HT1080 (cell line): ENCODE results near the gene CDC42BPA. TPM values are rescaled to one million over a fixed set of nuclear protein-coding genes. Genes with fewer than 3 reads are reported as not detected.
"Not testable (repeated sequence)": the region's sequence is repeated elsewhere in the genome, so short reads cannot be mapped to it uniquely, and the experiment has no call there.

ENCODE experiments used
- DNase-seq: peaks from one replicate; pipeline ENCODE4 v3.0.0-alpha.2; 2015; ENCODE audit warnings: low read depth
- total RNA-seq: library from RNA; depleted of rRNA; stranded (reverse); fragments of >200 nt; shearing (Covaris generic); gene quantifications from 2 replicates; pipeline ENCODE4 v1.2.3, GENCODE V29; 2014

The CDC42BPA gene
- total RNA-seq, 1 experiment from 2014 or later: 14.2 TPM

DNA sequence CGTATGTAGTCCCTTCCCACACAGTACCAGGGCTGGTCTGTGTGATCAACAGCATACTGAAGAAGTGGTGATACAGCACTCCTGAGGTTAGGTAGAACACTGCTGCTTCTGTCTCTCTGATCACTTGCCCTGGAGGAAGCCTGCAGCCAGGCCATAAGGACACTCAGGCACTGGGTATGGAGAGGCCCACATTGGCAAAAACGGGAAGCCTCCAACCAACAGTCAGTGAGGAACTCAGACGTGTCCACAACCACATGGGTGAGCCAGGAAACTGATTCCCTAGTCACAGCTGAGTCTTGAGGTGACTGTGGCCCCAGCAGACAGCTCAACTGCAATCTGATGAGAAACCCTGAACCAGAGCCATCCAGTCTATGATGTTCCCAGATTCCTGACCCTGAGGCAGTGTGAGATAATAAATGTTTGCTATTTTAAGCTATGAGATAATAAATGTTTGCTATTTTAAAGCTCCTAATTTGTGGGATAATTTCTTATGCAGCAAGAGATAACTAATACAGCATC lies 315.7 kb downstream of the CDC42BPA start:
- no peak for DNase-seq

DNA sequence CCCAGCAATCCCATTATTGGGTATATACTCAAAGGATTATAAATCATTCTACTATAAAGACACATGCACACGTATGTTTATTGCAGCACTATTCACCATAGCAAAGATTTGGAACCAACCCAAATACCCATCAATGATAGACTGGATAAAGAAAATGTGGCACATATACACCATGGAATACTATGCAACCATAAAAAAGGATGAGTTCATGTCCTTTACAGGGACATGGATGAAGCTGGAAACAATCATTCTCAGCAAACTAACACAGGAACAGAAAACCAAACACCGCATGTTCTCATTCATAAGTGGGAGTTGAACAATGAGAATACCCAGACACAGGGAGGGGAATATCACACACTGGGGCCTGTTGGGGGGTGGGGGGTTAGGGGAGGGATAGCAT lies 318.7 kb downstream of the CDC42BPA start:
- not testable (repeated sequence) for DNase-seq

DNA sequence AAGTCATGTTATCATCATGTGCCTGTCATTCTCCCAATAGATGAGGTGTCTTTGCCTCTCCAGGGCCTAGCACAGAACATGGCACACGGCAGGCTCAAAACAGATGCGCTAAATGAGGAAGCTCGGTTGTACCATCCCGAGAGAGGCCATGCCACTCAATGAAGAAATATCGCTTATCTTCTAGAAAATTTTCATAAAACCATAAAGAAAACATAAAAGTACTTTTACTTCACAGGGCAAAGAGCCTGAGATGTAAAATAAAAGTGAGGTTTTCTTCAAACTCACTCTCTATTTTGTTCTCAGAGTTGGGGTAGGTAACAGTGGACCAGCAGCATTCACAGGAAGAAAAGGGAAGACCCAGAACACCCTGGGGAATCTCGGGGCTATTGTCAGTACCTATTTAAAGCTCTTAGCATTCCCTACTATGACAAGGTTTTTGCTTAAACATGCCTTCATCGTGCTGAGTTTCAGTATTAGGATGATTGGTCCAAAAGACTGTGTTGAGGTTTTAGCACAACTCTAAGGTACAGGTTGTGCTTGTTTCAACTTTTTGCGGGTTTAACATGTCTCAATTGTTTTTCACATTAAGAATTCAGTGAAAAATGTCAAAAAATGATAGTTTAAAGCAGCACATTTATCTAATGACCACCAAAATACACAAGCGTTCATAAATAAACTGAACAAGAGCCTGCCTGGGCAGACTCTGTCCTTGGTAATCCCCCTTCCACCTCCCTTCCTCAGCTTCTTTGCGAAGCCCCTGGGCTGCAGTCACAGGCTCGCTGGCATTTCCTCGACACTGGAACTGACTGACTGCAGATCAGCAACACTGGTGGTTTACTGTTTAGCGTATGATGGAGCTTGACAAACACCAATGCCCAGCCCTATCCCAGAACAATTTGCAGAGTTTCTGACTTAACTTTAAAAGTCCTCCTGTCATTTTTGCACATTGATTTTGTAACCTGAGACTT lies 322.6 kb downstream of the CDC42BPA start:
- no peak for DNase-seq

DNA sequence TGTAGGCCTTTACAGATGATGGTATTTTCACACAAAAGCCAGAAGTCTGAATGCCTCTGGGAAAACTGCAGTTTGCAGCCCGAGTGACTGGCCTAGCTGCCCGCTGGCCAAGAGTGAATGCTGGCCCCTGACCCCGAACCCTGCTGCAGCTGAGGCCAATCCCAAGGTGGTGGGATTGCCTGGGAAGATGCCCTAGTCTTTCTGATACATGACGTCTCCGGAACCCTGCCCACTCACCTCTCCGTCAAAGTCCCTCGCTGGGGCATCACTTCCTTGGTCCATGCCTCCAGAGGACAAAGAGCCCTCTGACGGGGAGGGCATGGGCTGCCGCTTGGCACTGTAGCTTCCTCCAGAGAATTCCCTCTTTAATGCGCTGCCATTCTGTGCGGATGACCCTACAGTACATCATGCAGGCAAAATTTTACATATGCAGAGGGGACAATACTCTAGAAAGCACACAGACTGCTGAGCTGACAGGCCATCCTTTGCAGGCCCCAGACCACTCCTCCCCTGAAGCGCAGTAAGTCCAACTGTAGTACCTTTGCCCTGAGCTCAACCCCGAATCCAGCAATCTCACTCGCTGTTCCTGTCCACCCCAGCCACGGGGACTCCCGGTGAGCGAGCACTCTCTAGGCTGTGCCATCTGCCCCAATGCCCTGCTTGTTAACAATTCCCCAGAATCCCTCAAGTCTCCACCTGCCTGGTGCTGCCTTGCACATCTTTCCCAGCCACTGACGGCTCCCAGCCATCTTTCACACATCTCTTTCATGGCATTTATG lies 323.5 kb downstream of the CDC42BPA start:
- no peak for DNase-seq

DNA sequence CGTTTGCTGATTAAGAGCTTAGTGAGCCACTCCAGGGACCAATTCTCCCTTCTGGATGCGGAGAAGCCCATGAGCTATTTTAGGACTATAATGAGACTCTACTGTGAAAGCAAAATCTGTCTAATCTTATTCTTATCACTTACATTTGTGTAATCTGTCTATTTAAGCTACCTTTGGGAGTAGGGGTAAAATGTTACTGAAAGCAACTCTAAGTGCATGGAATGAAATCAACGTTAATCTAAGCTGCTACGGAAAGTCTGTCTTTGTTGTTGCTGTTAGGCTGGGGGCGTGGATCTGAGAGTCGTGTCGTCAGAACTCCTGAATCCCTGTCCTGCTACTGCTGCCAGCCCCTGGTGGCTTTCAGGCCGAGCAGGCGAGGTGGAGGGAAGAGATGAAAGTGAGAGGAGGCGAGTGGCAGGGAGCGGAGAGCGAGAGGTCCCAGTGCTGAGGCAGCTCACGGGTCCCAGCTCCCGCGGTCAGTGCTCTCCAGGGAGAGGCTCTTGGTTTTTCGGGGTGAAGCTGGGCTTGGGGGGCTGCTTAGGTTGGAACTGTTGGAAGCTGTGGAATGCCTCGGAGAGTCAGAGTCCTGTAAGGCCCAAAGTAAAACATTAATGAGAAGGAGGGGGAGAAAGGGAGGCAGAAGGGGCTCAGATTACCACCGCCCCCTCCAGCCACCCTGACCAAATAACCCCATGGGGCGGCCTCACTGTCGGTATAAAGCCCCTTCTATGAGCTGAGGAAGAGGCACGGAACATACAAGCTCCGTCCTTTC lies 324.3 kb downstream of the CDC42BPA start:
- DNase-seq: no peak

DNA sequence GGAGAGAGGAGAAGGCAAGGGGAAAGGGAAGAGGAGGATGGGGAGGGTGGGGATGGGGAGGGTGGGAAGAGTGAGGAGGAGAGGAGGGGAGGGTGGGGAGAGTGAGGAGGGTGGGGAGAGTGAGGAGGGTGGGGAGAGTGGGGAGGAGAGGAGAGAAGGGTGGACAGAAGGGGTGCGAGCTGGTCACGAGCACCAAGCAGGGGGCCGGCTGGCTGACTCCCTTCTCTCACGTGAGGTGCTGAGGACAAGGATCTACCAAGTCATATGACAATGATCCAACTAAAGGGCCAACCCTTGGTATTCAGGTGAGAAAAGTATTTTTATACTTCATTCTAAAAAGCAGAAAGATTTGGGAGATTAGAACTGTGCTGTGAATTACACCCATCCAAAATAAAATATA lies 326.4 kb downstream of the CDC42BPA start:
- no peak for DNase-seq

DNA sequence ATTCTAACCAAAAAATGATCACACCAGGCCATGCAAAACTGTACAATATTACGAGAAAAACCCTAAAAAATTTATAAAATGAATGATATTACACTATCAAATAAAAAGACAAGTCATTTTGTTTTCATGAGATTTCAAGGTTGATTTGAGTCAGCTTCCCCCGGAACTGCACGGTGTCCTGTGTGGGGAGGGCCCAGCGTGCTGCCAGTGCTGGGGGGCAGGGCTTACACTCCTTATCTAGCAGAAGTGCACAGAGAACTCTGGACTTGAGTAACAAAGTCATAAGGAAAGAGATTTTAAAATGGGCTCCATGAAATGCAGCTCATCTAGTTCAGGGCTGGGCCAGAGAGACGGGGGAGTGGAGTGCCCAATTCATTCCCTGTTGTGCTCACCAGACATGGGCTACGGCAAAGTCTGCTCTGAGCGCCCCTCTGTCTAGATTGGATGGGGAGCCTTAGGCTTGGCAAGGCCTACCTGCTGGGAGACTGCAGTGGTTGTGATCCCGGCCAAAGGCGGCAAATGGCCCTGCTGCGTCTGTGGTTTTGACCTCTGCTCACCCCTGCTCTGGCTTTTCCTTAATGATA lies 328.1 kb downstream of the CDC42BPA start:
- no peak for DNase-seq

DNA sequence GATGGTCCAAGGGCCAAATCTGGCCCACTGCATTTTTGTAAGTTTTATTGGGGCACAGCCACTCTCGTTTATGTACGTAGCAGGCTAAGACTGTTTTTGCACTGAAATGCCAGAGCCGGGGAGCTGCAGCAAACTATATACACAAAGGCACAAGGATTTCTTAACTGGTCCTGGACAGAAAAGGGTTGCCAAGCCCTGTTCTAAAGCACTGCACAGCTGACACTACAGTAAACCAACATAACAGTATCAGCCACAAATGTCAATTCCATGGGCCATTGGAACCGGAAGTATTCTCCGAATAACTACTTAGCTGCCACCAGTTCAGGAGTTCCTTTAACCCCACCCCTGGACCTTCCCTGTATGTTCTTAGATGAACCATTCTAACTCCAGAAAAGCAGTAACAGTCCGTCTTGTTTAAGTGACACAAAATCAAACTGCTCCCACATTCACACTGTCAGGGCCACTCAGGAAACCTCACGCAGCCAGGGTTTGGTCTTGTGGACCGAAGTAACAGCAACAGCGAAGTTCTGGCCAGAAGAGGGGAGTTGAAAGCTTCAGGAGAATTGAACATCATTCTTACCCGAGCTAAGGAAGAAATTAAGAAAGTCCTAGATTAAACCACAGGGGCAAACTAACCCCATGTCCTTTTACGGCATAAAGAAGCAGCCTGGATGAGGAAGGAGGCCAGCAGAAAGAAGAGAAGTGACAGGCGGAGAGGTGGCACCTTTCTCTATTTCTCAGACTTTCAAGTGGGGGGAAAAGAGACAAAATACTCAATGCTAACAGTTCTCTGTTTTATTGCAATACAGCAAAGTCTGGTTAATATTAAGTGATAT lies 329.0 kb downstream of the CDC42BPA start:
- no peak for DNase-seq

DNA sequence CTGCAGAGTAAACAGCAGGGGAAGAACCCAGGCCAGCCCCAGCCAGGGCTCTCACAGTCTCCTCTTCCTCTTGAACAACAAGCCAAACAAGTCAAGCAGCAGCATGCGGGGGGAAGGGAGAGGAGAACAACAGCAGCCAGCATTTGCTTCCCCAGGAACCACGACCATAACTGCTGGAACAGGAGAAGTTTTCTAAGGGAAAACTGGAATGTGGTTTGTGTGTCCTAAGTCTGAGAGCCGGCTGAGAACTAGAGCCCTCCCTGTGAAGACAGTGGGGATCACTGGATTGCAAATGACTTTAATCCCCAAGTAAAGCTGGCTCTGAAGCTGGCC lies 330.0 kb downstream of the CDC42BPA start:
- DNase-seq: no peak

DNA sequence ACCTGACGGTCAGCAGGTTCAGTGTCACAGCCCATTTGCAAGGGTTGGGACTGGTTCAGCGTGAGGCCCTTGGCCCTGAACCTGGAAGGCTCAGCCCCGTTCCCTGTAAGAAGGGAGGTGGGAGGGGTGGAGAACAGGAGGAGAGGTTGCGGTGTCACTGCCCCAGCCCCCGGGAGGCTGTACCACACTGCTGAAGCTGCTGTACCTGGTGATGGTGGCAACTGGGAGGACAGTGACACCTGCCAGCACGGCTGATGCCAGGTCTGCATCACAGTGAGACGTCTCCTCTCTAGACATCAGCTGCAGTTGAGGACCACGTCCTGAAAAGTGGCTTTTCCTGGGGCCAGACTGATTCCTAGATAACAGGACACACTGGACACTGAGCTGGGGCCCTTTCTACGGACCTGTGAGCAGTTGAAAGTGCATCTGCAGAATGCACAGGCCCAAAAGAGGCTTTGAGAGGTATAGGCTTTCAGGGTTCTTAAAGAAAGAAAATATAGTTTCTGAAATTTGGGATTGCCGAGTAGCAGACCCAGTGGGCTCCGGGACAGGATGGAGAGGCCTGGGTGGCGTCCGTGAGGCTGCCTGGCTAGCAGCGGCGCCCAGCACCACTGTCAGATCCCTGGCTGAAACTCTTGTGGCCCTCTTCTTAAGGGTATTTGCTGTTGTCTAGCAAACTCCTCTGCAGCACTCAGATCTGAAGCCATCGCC lies 330.5 kb downstream of the CDC42BPA start:
- no peak for DNase-seq

DNA sequence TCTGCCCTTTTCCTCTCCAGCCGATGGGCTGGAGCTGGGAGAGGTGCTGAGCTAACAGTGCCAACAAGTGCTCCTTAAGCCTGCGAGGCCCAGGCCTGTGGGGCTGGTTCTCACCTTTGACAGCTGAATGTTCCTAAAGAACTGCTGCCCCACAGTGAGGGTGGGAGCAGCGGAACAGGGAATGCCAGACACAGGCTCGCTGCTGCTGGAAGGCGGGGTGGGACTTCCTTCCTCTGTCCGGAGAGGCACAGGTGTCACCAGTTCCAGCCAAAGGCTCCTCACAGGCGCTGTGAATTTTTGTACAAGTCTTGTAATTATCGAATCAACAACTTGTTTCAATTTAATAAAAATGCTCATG lies 331.1 kb downstream of the CDC42BPA start:
- no peak for DNase-seq

DNA sequence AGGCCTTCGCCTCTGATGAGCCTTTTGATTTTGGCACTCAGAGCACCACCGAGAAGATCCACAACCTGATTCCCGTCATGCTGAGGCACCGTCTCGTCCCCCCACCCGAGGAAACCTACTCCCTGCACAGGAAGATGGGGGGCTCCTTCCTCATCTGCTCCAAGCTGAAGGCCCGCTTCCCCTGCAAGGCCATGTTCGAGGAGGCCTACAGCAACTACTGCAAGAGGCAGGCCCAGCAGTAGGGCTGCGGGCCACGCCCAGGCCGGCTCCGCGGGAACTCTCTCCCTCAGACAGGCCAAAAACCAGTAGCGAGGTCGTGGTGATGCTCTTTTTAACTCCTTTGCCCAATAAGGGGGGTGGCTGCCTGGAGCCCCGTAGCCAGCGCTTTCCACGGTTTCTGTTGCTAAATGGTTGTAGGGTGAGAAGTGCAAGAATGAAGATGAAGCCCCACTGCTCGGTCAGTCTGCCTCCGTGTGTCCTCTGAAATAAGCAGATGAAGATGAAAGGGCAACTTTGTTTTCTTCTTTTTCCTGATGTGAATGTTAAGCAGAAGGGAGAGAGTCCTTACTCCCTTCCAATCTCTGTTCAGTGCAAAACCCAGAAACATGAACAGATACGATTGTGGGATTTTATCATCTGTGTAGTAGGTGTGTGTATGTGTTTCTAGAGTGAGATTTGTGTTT lies 331.7 kb downstream of the CDC42BPA start:
- no peak for DNase-seq

DNA sequence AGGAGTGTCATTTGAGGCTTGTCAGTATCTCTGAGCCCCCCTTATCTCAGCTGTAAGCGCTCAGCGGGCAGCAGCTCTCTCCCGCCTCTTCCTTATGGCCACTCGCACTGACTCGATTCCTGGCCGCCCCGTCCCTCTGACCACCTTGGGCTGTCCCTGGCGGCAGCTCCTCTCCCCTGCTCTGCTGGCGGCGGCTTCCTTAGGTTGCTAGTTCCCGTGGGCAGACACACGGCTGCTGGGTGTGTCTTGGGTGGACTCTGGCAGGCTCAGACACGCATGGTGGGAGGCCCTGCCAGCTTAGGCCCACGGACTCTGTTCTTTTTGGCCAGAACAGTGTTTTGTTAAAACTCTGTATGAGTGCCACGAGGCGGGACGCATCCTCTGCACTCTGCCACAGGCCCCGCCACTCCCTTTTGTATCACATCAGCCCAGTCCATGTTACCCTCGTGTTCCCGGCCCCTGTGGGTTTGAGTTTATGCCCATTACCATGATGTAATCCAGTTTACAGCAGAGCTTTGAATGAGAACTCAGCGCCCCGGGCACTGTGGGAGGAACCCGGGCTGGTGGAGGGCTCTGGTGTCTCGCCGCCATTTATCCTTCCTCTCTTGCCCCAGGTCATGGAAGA lies 332.3 kb downstream of the CDC42BPA start:
- no peak for DNase-seq

DNA sequence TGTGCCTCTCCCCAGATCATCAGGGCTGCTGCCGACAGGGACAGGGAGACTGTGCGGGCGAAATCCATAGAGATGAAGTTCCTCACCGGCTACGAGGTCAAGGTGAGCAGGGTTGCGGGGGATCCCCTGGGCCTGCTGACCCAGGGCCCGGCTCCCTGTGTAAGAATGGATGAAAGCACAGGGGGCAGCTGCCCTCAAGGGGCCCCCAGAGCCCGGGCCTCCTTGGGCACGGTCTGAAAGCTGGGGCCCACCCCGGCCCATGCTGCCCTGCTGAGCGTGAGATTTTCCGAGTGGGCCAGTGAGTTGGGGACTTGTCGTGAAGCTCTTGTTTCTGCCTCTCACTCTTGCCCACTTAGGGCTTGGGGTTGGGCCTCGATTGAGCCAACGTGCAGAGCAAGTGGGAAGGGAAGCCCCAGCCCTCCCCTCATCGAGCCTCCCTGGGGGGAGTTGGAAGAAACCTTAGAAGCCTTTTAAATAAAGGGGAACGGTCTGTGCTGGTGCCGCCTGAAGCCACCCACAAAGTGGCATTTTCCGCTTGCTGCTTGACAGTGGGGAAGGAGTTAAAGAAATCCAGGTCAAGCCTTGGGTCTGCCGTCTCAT lies 333.0 kb downstream of the CDC42BPA start:
- DNase-seq: no peak

DNA sequence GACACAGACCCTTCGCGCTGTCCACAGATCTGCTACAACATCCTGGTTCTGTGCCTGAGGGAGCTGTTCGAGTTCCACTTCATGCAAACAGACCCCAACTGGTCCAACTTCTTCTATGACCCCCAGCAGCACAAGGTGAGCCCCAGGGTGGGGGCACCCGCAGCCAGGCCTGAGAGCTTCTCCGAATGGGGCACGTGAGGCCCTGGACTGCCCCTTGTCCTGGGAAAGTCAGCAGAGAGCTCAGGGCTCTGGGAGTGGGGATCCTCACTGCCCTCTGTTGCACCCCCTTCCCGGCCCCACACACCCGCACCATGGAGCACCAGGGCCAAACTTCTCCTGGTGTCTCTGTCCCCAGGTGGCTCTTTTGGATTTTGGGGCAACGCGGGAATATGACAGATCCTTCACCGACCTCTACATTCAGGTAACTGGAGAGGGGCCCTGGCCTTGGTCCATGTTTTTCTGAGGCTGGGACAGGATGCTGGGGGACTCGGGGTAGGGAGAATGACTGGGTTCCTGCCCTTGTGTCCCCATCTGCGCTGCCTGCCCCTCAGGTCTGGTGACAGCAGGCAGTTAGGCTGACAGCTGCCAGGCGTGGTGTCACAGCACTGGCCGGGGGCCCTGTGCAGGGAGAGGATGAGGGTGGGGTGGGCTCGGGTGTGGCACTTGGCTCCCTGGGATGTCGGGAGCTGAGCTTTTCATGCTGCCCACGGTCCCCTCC lies 333.6 kb downstream of the CDC42BPA start:
- DNase-seq: no peak

DNA sequence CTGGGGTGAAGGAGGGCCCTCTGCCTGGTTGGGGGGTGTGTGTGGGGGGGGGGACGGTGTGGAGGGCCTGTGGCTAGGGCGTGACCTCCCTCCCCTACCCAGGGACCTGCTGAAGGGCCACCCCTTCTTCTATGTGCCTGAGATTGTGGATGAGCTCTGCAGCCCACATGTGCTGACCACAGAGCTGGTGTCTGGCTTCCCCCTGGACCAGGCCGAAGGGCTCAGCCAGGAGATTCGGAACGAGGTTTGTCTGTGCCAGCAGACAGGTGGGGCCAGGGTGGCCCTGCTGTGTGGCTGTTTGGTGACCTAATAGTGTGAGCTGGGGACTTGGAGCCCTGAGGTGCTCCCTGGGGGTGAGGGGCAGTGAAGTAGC lies 334.3 kb downstream of the CDC42BPA start:
- no peak for DNase-seq

DNA sequence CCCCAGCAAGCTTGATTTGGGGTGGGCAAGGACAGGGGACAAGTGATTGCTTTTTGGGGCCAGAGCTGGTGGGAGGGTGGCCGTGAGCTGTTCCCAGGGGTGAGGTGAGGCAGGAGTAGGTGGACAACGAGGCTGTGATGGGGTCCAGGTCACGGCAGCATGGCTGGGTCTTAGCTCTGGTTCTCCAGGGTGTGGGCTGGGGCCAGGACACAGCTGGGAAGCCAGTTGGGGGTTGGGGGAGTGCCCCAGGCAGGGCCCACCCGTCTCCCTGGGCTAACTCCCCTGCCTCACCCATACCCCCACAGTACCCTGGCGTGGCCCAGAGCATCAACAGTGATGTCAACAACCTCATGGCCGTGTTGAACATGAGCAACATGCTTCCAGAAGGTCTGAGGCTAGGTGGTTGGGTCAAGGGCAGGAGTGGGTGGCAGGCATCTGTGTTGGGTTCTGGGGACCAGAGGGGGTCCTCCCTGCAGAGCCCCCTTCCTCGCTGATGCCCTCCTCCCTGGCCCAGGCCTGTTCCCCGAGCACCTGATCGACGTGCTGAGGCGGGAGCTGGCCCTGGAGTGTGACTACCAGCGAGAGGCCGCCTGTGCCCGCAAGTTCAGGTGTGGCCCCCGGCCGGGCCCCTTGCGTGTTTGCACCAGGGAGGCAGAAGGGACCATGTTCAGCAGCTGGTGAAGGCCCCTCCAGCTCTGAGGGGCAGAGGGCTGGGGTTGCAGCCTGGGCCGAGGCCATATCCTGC lies 334.9 kb downstream of the CDC42BPA start:
- no peak for DNase-seq
